ENCODE results near the gene PIK3R4.

The PIK3R4 gene

DNA sequence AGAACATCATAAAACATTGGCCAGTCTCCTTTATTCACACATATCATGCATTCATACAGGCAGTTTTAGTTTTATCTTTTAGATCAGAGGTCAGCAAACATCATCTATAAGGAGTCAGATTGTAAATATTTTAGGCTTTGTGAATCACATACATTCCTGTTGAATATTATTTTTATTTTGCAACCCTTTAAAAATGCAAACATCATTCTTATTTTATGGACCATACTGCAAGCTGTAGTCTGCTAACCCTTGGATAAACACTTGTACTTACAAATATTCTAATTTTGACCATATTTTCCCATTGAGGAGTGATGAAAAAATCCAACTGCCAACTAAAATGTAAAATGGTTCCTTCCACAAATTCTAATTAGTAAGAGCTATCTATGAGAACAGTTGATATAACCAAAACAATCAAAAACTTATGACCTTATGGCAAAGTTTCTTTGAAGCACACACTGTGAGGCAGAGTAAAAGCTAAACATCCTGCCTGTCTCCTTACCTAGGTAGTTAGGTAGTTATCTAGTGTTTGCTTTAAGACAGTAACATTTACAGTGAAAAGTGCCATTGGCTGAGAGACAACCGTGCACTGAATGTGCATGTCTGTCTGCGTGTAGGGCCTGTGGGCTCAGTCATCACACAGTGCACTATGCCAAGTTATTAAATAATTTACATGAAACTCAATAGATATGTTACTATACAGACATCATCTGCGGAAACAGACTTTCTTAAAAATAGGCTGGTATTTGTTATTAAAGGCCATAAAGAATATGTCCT is 57.7 kb downstream of the PIK3R4 start:
- no peak for DNase-seq (ENCODE audit: low read depth)

DNA sequence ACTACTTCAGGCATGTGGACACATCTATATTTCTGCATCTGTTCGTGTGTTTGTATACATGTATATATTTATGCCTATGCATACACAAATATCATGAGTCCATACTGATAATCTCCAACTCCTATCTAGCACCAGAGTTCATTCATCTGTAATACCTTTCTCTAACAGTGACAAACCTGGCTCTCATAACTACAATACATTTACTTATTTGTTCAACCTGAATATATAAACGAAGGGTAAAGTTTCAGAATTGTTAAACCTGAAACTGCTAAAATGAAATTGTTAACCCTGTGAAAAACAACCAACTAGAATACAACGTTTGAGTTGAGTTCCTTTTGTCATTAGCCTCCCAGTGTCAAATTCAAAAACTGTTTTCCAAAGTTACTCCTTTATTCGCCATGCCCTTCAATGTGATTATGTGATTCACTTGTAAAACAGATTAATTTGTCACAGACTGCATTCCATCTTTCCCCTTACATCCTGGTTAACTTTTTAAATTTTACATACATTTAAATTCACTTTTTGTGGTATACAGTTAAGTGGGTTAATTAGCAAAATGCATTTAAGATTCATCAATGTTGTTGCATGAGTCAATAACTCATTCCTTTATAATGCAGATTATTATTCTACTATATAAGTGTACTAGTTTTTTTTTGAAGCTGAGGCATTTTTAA is 58.5 kb downstream of the PIK3R4 start:
- no peak for DNase-seq (ENCODE audit: low read depth)

DNA sequence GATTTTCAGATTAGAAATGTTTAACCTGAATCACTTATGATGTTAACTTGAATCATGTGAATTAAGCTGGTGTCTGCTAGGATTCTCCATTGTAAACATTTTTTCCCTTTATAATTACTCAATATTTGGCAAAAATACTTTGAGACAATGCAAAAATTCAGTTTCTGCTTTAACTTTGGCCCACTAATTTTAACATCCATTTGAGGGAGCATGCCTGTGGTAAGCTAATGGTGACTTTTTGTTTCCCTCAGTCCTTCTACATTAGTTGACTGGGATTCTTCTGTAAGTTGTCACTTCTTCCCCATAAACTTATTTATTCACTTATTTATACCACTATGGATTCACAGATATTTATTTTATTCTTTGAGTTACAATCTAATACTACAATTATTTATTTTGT is 59.3 kb downstream of the PIK3R4 start:
- DNase-seq (ENCODE audit: low read depth): no peak

GRCh38 chr3:130686833-130687232 is 59.8 kb downstream of the PIK3R4 start:
- DNase-seq (ENCODE audit: low read depth): no peak

- DNase-seq (ENCODE audit: low read depth): no peak
Observed at GRCh38 chr3:130682131-130682530, 64.5 kb downstream of the PIK3R4 start.

DNA sequence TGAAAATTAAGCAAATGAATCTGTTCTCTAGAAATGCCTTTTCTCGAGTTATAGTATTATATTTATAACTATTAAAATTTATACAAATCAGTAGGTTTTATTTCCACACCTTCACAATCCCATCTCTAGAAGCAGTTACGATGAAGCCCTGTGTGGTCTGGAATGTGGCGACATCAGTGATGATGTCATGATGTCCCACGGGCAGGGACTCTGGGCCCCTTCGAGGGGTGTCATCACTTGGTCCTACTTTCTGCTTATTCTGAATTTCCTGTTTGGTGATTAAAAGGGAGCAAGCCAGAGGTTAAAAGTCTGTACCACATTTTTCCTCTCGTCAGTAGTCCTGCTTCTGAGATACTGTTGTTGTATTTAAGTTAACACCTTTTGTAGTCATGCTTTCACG is 67.4 kb downstream of the PIK3R4 start:
- no peak for DNase-seq (ENCODE audit: low read depth)

DNA sequence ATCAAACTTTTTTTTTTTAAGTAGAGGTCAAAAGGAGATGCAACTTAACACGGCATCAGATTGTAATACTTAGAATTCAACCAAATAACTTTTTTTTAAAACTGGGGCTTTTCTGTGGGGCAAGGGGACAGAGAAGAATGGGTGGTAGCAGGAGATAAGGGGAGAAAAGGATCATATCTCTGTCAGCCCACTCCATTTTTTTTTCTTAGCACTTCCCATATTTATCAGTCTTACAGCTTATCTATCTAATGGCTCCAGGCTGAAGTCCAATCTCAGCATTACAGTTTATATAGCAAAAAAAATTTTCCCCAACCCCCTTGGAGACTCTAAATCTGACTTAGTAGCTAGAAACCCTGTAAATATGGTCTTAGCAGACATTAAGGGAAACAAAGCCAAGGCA is 69.3 kb downstream of the PIK3R4 start:
- no peak for DNase-seq (ENCODE audit: low read depth)

DNA sequence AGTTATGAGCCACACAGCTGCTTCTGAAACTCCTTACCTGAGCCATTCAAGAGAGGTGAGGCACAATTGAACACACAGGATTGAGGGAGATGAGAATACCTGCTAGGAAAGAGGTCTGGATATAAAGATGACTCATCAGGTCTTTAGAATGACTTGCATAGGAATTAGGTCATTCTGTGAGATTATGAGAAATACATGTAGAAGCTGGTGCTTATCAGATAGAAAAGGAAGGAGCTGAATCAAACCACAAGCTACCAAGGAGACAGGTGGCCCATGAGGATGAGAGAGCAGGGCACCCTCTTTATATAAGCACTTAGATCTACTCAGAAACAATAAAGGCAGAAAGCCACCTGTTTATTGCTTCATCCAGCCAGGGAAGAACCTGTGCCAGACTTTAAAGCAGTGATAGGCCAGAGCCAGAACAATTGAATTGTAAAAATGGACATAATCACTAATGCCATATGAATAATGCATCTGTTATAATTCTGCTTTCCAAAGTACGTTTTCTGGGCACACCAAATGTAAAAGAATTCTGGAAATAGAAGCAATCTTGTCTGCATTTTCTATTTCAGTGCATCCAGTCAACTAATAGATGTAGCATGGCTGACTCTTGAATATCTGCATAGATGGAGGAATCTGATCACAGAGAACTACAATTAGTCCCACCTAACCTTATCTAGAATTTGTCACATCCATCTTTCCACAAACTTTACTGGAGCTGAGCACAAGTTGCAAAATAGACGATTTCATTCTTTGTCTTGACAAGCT is 74.9 kb downstream of the PIK3R4 start:
- peak; percentile 34 for DNase-seq (ENCODE audit: low read depth)

DNA sequence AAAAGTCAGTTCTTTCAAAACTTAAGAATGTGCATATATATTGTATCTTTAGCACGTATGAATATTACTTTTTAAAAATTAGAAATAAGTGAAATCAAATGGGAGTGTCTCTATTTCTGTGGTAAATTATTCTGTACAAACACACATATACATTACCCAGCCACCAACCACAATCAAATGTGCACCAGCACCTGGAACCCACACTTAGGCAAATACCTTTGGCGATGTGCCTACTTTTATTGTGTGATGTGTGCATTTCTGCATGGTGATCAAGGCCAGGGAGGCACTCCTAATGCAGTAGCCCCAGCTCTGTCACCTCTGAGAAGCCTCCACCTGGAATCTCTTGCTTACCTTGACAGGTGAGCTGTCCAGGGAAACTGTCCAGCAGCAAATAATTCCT is 76.9 kb downstream of the PIK3R4 start:
- no peak for DNase-seq (ENCODE audit: low read depth)

DNA sequence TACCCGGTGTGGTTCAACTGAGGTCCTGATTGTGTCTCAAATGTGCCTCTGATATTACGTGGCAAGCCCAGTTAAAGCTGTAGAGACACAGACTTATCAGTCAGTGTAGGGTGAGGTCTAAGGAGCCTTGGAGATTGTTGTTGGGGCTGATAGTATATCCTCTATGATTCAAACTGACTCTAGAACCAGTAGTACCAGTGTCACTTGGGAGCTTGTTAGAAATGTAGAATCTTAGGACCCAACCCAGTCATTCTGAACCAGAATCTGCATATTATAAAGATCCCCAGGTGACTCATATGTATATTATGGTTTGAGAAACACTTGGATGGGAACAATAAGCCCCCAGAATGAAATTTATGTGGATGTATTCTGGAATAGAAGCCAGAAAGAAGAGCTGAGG is 83.5 kb downstream of the PIK3R4 start:
- DNase-seq (ENCODE audit: low read depth): no peak

DNA sequence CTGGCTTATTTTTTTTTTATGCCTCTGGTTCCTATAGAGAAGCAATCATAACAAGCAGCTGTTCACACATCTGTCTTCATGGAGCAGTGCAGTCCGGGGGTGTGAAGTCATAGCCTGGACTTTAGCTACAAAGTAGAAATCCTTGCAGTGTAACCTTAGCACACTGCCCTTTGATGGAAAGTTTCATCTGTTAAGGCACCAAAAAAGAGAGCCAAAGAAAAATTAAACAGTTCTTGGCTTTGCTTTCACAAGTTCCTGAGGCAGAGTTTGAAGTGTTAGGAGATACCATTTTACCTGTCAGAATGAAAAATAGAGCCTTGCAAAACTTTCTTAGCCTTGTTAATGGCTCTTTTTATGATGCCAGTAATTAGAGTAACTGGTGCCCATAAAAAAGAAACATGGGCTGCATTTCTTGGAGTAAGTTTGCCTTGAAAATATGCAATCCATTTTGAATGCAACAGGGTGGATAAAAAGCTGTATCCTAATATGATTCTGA is 84.1 kb downstream of the PIK3R4 start:
- DNase-seq (ENCODE audit: low read depth): no peak

- peak; percentile 73 for DNase-seq (ENCODE audit: low read depth)
Observed at GRCh38 chr3:130661140-130661891, 85.3 kb downstream of the PIK3R4 start.

GRCh38 chr3:130659911-130660310 is 86.7 kb downstream of the PIK3R4 start:
- no peak for DNase-seq (ENCODE audit: low read depth)

- peak; percentile 28 for DNase-seq (ENCODE audit: low read depth)
Observed at GRCh38 chr3:130658678-130659077, 88.0 kb downstream of the PIK3R4 start.

DNA sequence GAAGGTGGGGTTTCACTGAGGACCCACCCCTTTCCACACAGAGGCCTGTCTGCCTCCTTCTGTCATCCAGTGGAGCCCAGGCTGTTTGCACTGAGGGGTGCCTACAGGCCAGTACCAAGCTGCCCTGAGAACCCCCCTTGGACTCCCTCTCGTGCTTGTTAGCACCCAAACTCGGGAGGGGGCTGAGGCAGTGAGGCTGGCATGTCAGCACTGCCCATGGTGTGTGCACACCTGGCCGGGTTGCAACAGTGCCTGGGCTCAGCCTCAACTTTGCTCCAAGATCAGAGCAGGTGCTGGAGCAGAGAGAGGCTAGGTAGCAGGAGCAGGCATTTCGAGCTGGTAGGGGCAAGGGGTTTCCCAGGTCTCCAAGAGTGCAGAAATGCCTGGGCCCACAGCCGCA is 90.0 kb downstream of the PIK3R4 start:
- no peak for DNase-seq (ENCODE audit: low read depth)

- DNase-seq (ENCODE audit: low read depth): no peak
Observed at GRCh38 chr3:130654921-130655320, 91.7 kb downstream of the PIK3R4 start.

GRCh38 chr3:130654091-130654490 is 92.5 kb downstream of the PIK3R4 start:
- no peak for DNase-seq (ENCODE audit: low read depth)

DNA sequence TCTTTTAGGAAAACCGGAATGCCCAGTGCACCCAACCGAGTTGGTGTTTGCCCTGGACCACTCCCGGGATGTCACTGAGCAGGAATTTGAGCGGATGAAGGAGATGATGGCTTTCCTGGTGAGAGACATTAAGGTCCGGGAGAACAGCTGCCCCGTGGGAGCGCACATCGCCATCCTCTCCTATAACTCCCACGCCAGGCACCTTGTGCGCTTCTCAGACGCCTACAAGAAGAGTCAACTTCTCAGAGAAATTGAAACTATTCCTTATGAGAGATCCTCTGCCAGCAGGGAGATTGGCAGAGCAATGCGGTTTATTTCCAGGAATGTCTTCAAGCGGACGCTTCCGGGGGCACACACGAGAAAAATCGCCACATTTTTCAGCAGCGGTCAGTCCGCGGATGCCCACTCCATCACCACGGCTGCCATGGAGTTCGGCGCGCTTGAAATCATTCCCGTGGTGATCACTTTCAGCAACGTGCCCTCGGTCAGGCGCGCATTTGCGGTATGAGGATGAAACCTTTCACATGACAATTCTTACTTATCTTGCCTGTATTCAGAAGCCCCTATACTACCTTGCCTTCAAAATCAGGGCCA is 97.5 kb downstream of the PIK3R4 start:
- DNase-seq (ENCODE audit: low read depth): no peak

DNA sequence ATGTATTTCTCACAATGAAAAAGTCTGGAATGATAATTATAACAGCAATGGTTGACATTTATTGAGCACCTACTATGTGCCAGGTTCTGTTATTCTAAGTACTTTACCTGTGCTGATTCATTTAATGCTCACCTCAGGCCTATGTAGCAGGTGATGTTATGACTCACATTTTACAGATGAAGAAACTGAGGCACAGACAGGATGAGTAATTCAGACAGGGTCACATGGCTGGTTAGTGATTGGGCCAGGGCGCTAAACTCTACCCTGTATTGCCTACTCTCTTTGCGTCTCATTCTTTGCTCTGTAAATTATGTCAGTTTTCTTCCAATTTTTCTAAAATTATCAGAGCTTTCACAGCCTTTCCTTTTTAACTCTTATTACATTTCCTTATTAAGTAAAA is 98.3 kb downstream of the PIK3R4 start:
- no peak for DNase-seq (ENCODE audit: low read depth)

- DNase-seq (ENCODE audit: low read depth): no peak
Observed at GRCh38 chr3:130645261-130645660, 101.4 kb downstream of the PIK3R4 start.

- DNase-seq (ENCODE audit: low read depth): no peak
Observed at GRCh38 chr3:130644628-130645253, 101.9 kb downstream of the PIK3R4 start.

Measured in iris pigment epithelial cell (primary cell).